GM12892 (cell line): Measurements from ENCODE around the gene PPP2R2B.

Experiments
- POLR2A ChIP-seq: IDR thresholded peaks from 2 replicates; pipeline ENCODE4 v1.6.1; 2011; ENCODE audit warnings: low read depth, low read length, control low read depth
- POLR2AphosphoS5 ChIP-seq: IDR thresholded peaks from 2 replicates; pipeline ENCODE4 v1.6.1; 2011; ENCODE audit warnings: low read depth, low read length, control low read depth
- TAF1 ChIP-seq: IDR thresholded peaks from 2 replicates; pipeline ENCODE4 v1.6.1; 2011; ENCODE audit warnings: low read depth, mild to moderate bottlenecking, control low read depth, low read length, borderline replicate concordance

DNA sequence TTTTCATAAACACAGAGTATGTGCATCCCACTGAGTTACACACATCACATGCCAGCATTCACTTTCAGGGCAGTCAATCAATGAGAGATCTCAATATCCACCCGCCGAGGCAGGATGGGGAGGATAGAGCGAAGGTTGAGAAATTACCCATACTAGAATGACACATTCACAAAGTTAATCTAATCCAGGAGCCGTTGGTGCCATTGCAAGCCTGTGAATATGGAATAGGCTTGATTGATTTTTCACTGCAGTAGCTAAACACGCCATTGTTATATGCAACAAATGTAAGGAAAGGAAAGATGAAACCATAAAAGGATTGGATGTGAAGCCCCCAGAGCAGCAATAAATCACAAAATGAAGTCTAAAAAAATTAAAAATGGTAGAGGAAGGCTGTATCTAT, 194.7 kb downstream of the PPP2R2B start:
- TF ChIP-seq POLR2A: no peak
- no peak for TF ChIP-seq TAF1
- no peak for TF ChIP-seq POLR2AphosphoS5
